Stomach smooth muscle (tissue), 2 donors: ENCODE results near the gene EXOC4.

ENCODE experiments used
- H3K27ac ChIP-seq: one replicate; pipeline ENCODE4 v1.7.0; 2013; ENCODE audit warnings: mild to moderate bottlenecking, low read length, inconsistent platforms
- H3K27me3 ChIP-seq, 2 donors: one replicate each; pipeline ENCODE4 v1.7.0; 2013; ENCODE audit warnings: low read length in 2 of 2; ENCODE audit not compliant: insufficient read depth in 2 of 2, control insufficient read depth in 1 of 2
- H3K36me3 ChIP-seq, 2 donors: one replicate each; pipeline ENCODE4 v1.7.0; 2013; ENCODE audit warnings: low read length in 2 of 2; ENCODE audit not compliant: control insufficient read depth in 2 of 2, insufficient read depth in 2 of 2
- H3K4me1 ChIP-seq: one replicate; pipeline ENCODE4 v1.7.0; 2013; ENCODE audit warnings: low read length; ENCODE audit not compliant: control insufficient read depth, insufficient read depth
- H3K4me3 ChIP-seq, 2 donors: one replicate each; pipeline ENCODE4 v1.7.0; 2013; ENCODE audit warnings: low read length in 2 of 2
- H3K9ac ChIP-seq, 2 donors: one replicate each; pipeline ENCODE4 v1.7.0; 2013; ENCODE audit warnings: low read length in 2 of 2, mild to moderate bottlenecking in 1 of 2
- H3K9me3 ChIP-seq, 2 donors: one replicate each; pipeline ENCODE4 v1.7.0; 2013; ENCODE audit warnings: low read length in 2 of 2; ENCODE audit not compliant: control insufficient read depth in 2 of 2
- donor health status: healthy.
- donor health status: Pancreatic carcinoma.

EXOC4 gene

GRCh38 chr7:133830081-133830480, 577.2 kb downstream of the EXOC4 start:
- no peak overlapping the region for H3K9ac ChIP-seq
- no peaks in the 10 kb centered on the region for H3K4me1 ChIP-seq
- H3K27ac ChIP-seq = no peak overlapping the region
- no peaks in the 10 kb centered on the region for H3K27me3 ChIP-seq
- peaks cover 0 to 4% of the 10 kb centered on the region in 2 donors for H3K9me3 ChIP-seq
- no peaks in the 10 kb centered on the region for H3K36me3 ChIP-seq
- no peak overlapping the region for H3K4me3 ChIP-seq

- H3K27me3 ChIP-seq = no peaks in the 10 kb centered on the region
These were observed 583.8 kb downstream of the EXOC4 start for GRCh38 chr7:133836666-133837065.

GRCh38 chr7:133837224-133837623, 584.3 kb downstream of the EXOC4 start:
- H3K36me3 ChIP-seq = no peaks in the 10 kb centered on the region

More at GRCh38 chr7:133836666-133837065, 583.8 kb downstream of the EXOC4 start:
- Histone ChIP-seq H3K4me3 (no peak overlapping the region), H3K27ac (no peak overlapping the region), H3K9ac (no peak overlapping the region), H3K9me3 (peaks cover 0 to 3% of the 10 kb centered on the region in 2 donors), H3K4me1 (no peaks in the 10 kb centered on the region), H3K36me3 (no peaks in the 10 kb centered on the region)

GRCh38 chr7:133839121-133839520, 586.2 kb downstream of the EXOC4 start:
- Histone ChIP-seq H3K27me3 (no peaks in the 10 kb centered on the region), H3K4me1 (no peaks in the 10 kb centered on the region), H3K36me3 (no peaks in the 10 kb centered on the region), H3K9ac (no peak overlapping the region), H3K9me3 (peaks cover 0 to 3% of the 10 kb centered on the region in 2 donors), H3K4me3 (no peak overlapping the region), H3K27ac (no peak overlapping the region)

More at GRCh38 chr7:133837224-133837623, 584.3 kb downstream of the EXOC4 start:
- Histone ChIP-seq H3K9ac (no peak overlapping the region), H3K9me3 (no peaks in the 10 kb centered on the region), H3K4me1 (no peaks in the 10 kb centered on the region), H3K27me3 (no peaks in the 10 kb centered on the region), H3K27ac (no peak overlapping the region), H3K4me3 (no peak overlapping the region)

- no peaks in the 10 kb centered on the region for H3K36me3 ChIP-seq
- no peak overlapping the region for H3K27ac ChIP-seq
- no peak overlapping the region for H3K4me3 ChIP-seq
- no peaks in the 10 kb centered on the region for H3K27me3 ChIP-seq
- no peak overlapping the region for H3K9ac ChIP-seq
- H3K4me1 ChIP-seq = no peaks in the 10 kb centered on the region
- H3K9me3 ChIP-seq = peaks cover 0 to 3% of the 10 kb centered on the region in 2 donors
These were observed 590.5 kb downstream of the EXOC4 start for GRCh38 chr7:133843341-133843740.

- H3K9me3 ChIP-seq = peaks cover 0 to 3% of the 10 kb centered on the region in 2 donors
- H3K36me3 ChIP-seq = no peaks in the 10 kb centered on the region
- H3K27me3 ChIP-seq = no peaks in the 10 kb centered on the region
- no peak overlapping the region for H3K27ac ChIP-seq
- no peak overlapping the region for H3K9ac ChIP-seq
- H3K4me1 ChIP-seq = no peaks in the 10 kb centered on the region
- H3K4me3 ChIP-seq = no peak overlapping the region
These were observed 592.1 kb downstream of the EXOC4 start for GRCh38 chr7:133845005-133845404.

GRCh38 chr7:133846203-133846945, 593.5 kb downstream of the EXOC4 start:
- H3K27me3 ChIP-seq = no peaks in the 10 kb centered on the region
- H3K4me3 ChIP-seq = no peak overlapping the region
- no peaks in the 10 kb centered on the region for H3K4me1 ChIP-seq
- H3K27ac ChIP-seq = no peak overlapping the region
- H3K9ac ChIP-seq = no peak overlapping the region
- peaks cover 0 to 3% of the 10 kb centered on the region in 2 donors for H3K9me3 ChIP-seq
- no peaks in the 10 kb centered on the region for H3K36me3 ChIP-seq

- no peak overlapping the region for H3K27ac ChIP-seq
These were observed 597.8 kb downstream of the EXOC4 start for GRCh38 chr7:133850497-133851280.

GRCh38 chr7:133851411-133851810, 598.5 kb downstream of the EXOC4 start:
- Histone ChIP-seq H3K27ac (no peak overlapping the region), H3K27me3 (no peaks in the 10 kb centered on the region), H3K9ac (no peak overlapping the region), H3K36me3 (no peaks in the 10 kb centered on the region), H3K9me3 (no peaks in the 10 kb centered on the region), H3K4me3 (no peak overlapping the region), H3K4me1 (no peaks in the 10 kb centered on the region)

More at GRCh38 chr7:133850497-133851280, 597.8 kb downstream of the EXOC4 start:
- Histone ChIP-seq H3K4me1 (no peaks in the 10 kb centered on the region), H3K36me3 (no peaks in the 10 kb centered on the region), H3K9me3 (no peaks in the 10 kb centered on the region), H3K9ac (no peak overlapping the region), H3K27me3 (no peaks in the 10 kb centered on the region), H3K4me3 (no peak overlapping the region)

GRCh38 chr7:133853706-133854276, 600.9 kb downstream of the EXOC4 start:
- Histone ChIP-seq H3K9ac (no peak overlapping the region), H3K9me3 (no peaks in the 10 kb centered on the region), H3K4me3 (no peak overlapping the region), H3K27ac (no peak overlapping the region), H3K4me1 (no peaks in the 10 kb centered on the region), H3K27me3 (no peaks in the 10 kb centered on the region), H3K36me3 (no peaks in the 10 kb centered on the region)
